IMR-90 (cell line): ENCODE data around the gene FUT1. TPM values are rescaled to one million over a fixed set of nuclear protein-coding genes. Genes with fewer than 3 reads are reported as not detected.

ENCODE experiments used
- ATAC-seq: fragments of 200-7000 bp; cut with Tn5 transposase; 2 replicates; pipeline ENCODE4 v1.9.1; 2020; ENCODE audit warnings: low read depth, mild to moderate bottlenecking, moderate library complexity
- BruUV-seq: library from RNA; stranded (reverse); fragments of 400-500 nt; replicated peaks from 2 replicates; lab custom pipeline; 2021; lab: Mats Ljungman, UMichigan
- CTCF ChIA-PET: fragments of 300-600 bp; formaldehyde crosslinking; extraction: SDS; loops from one replicate; lab custom pipeline; 2021; ENCODE audit warnings: antibody characterized with exemption; lab: Yijun Ruan, JAX
- POLR2A ChIA-PET: fragments of 300-600 bp; sonication (Branson Sonifier 250); formaldehyde crosslinking; loops from one replicate; lab custom pipeline; 2022; ENCODE audit warnings: antibody characterized with exemption; ENCODE audit not compliant: unreplicated experiment; lab: Charles Lee
- DNase-seq: peaks from one replicate; pipeline ENCODE4 v3.0.0; 2013
- H2AFZ ChIP-seq: replicated peaks from 2 replicates; pipeline ENCODE3; 2013; ENCODE audit warnings: low read length, mild to moderate bottlenecking; ENCODE audit not compliant: poor library complexity
- H2AK5ac ChIP-seq: 2 replicates; pipeline ENCODE4 v1.6.1; 2013; ENCODE audit warnings: low read depth, low read length, inconsistent platforms
- H2AK9ac ChIP-seq: replicated peaks from 2 replicates; pipeline ENCODE3; 2013; ENCODE audit warnings: mild to moderate bottlenecking, low read depth, low read length, moderate library complexity; ENCODE audit not compliant: poor library complexity
- H2BK120ac ChIP-seq: 2 replicates; pipeline ENCODE4 v1.6.1; 2013; ENCODE audit warnings: low read depth, low read length, inconsistent platforms
- H2BK15ac ChIP-seq: 3 replicates; pipeline ENCODE4 v1.6.1; 2013; ENCODE audit warnings: low read depth, low read length, inconsistent platforms
- H2BK20ac ChIP-seq: 2 replicates; pipeline ENCODE4 v1.6.1; 2013; ENCODE audit warnings: low read depth, mild to moderate bottlenecking, inconsistent platforms, low read length, moderate library complexity
- H2BK5ac ChIP-seq: 2 replicates; pipeline ENCODE4 v1.6.1; 2013; ENCODE audit warnings: mild to moderate bottlenecking, low read depth, low read length, inconsistent platforms; ENCODE audit not compliant: poor library complexity, severe bottlenecking
- H3K14ac ChIP-seq: replicated peaks from 2 replicates; pipeline ENCODE4 v1.6.1; 2013; ENCODE audit warnings: low read depth, low read length, inconsistent platforms
- H3K18ac ChIP-seq: 2 replicates; pipeline ENCODE4 v1.6.1; 2013; ENCODE audit warnings: low read depth, low read length, control low read depth
- H3K23ac ChIP-seq: 2 replicates; pipeline ENCODE4 v1.6.1; 2013; ENCODE audit warnings: low read depth, low read length, inconsistent platforms
- H3K27ac ChIP-seq: 2 replicates; pipeline ENCODE4 v1.5.1; 2013; ENCODE audit warnings: mild to moderate bottlenecking, control low read depth, low read length; ENCODE audit not compliant: insufficient read depth
- H3K27me3 ChIP-seq: 2 replicates; pipeline ENCODE4 v1.6.1; 2013; ENCODE audit warnings: low read length; ENCODE audit not compliant: control insufficient read depth, insufficient read depth
- H3K36me3 ChIP-seq: 2 replicates; pipeline ENCODE4 v1.6.1; 2013; ENCODE audit warnings: low read length, mixed read lengths; ENCODE audit not compliant: control insufficient read depth, insufficient read depth
- H3K4ac ChIP-seq: 2 replicates; pipeline ENCODE4 v1.6.1; 2013; ENCODE audit warnings: low read depth, low read length, inconsistent platforms
- H3K4me1 ChIP-seq: 2 replicates; pipeline ENCODE4 v1.6.1; 2013; ENCODE audit warnings: low read length, mixed read lengths; ENCODE audit not compliant: control insufficient read depth, insufficient read depth
- H3K4me2 ChIP-seq: 2 replicates; pipeline ENCODE4 v1.6.1; 2013; ENCODE audit warnings: low read depth, mild to moderate bottlenecking, control low read depth, low read length, moderate library complexity
- H3K4me3 ChIP-seq: 2 replicates; pipeline ENCODE4 v1.5.1; 2013; ENCODE audit warnings: low read depth, mild to moderate bottlenecking, control low read depth, low read length, moderate library complexity; ENCODE audit not compliant: insufficient read depth
- H3K56ac ChIP-seq: 2 replicates; pipeline ENCODE4 v1.6.1; 2013; ENCODE audit warnings: low read length, inconsistent platforms; ENCODE audit not compliant: insufficient read depth; ENCODE audit errors: extremely low read depth
- H3K79me1 ChIP-seq, 2 experiments: 2 replicates each; pipeline ENCODE4 v1.6.1; 2013; ENCODE audit warnings: low read length in 2 of 2, inconsistent platforms in 1 of 2, low read depth in 1 of 2
- H3K9ac ChIP-seq: 2 replicates; pipeline ENCODE4 v1.6.1; 2013; ENCODE audit warnings: low read depth, low read length, control low read depth
- H3K9me1 ChIP-seq: 2 replicates; pipeline ENCODE4 v1.6.1; 2013; ENCODE audit warnings: low read length, inconsistent platforms; ENCODE audit not compliant: insufficient read depth
- H3K9me3 ChIP-seq: 2 replicates; pipeline ENCODE4 v1.6.1; 2013; ENCODE audit warnings: low read length; ENCODE audit not compliant: control insufficient read depth, insufficient read depth
- H4K20me1 ChIP-seq: 2 replicates; pipeline ENCODE4 v1.6.1; 2013; ENCODE audit warnings: low read length, inconsistent platforms; ENCODE audit not compliant: insufficient read depth
- H4K5ac ChIP-seq: 2 replicates; pipeline ENCODE4 v1.6.1; 2013; ENCODE audit warnings: mild to moderate bottlenecking, low read depth, low read length, control low read depth
- H4K8ac ChIP-seq, 2 experiments: 2 replicates each; pipeline ENCODE4 v1.6.1; 2013; ENCODE audit warnings: low read depth in 2 of 2, low read length in 2 of 2, control low read depth in 1 of 2, inconsistent platforms in 1 of 2
- H4K91ac ChIP-seq: 2 replicates; pipeline ENCODE4 v1.6.1; 2013; ENCODE audit warnings: low read depth, low read length, inconsistent platforms; ENCODE audit not compliant: insufficient read depth
- FOS ChIP-seq: fragments of 150-350 bp; IDR thresholded peaks from 2 replicates; pipeline ENCODE4 v1.6.1; 2016; ENCODE audit warnings: low read depth, low read length
- MXI1 ChIP-seq: IDR thresholded peaks from 2 replicates; pipeline ENCODE4 v1.6.1; 2012; ENCODE audit warnings: low read depth, mild to moderate bottlenecking, low read length, moderate library complexity, borderline replicate concordance
- POLR2A ChIP-seq: IDR thresholded peaks from 2 replicates; pipeline ENCODE4 v1.6.1; 2012; ENCODE audit warnings: mild to moderate bottlenecking, low read depth, low read length
- RAD21 ChIP-seq: IDR thresholded peaks from 2 replicates; pipeline ENCODE4 v1.6.1; 2012; ENCODE audit warnings: low read length, improper control_type of control experiment
- WGBS, 2 experiments: methylation state at CpG; one replicate each; pipeline versions ENCODE4 v1.1.5 to v1.1.7; 2013; ENCODE audit warnings: missing lambda C conversion rate in 2 of 2; ENCODE audit not compliant: insufficient read length in 1 of 2; ENCODE audit errors: extremely low coverage in 2 of 2; 5-methylcytosine and 5-hydroxymethylcytosine counted together
- dilution Hi-C: fragments of 300-500 bp; cut with HindIII; formaldehyde crosslinking; loops from one replicate; pipeline ENCODE4 v1.14.3; 2018; ENCODE audit warnings: low sequenced_read_pairs; ENCODE audit not compliant: unreplicated experiment
- in situ Hi-C: fragments of 300-500 bp; cut with MboI; formaldehyde crosslinking; loops from 3 replicates; pipeline ENCODE4 v1.14.3; 2019; ENCODE audit warnings: low sequenced_read_pairs, inconsistent platforms, mixed read lengths
- intact Hi-C: fragments of 100-400 bp; cut with micrococcal nuclease; formaldehyde crosslinking; loops from 2 replicates; pipeline ENCODE4 v1.10.0; 2022
- polyA plus RNA-seq, 3 experiments: library from polyadenylated mRNA; depleted of rRNA; stranded (reverse); fragments of >200 nt; gene quantifications; 2 replicates each; pipeline ENCODE4 v1.2.3, GENCODE V29; 2012; ENCODE audit warnings: low replicate concordance in 1 of 3
- total RNA-seq: library from RNA; depleted of rRNA; stranded (reverse); fragments of >200 nt; gene quantifications from 2 replicates; pipeline ENCODE4 v1.2.3, GENCODE V29; 2012

FUT1 gene
- total and polyA plus RNA-seq, 2 of the 4 experiments (the other 2 are of a cell fraction): 0.09 to 0.18 TPM

- Histone ChIP-seq H3K79me1 (no peaks in the 10 kb centered on the region), H2AK9ac (no peak overlapping the region), H3K9ac (no peak overlapping the region), H3K23ac (no peak overlapping the region), H4K5ac (no peak overlapping the region), H3K4me3 (peak overlapping the region; percentile 57; the same call in 1 of the 2 replicates), H2BK20ac (no peak overlapping the region), H4K91ac (no peak overlapping the region), H3K18ac (no peak overlapping the region), H3K36me3 (no peaks in the 10 kb centered on the region), H3K27ac (no peak overlapping the region), H3K27me3 (peaks cover 26% of the 10 kb centered on the region), H3K4me1 (peaks cover 5% of the 10 kb centered on the region), H4K8ac (no peak overlapping the region), H3K14ac (no peak overlapping the region), H3K9me1 (peaks cover 3% of the 10 kb centered on the region), H3K4ac (no peak overlapping the region), H4K20me1 (no peaks in the 10 kb centered on the region), H2BK15ac (no peak overlapping the region), H2BK5ac (no peak overlapping the region), H3K4me2 (no peak overlapping the region; the same call in 1 of the 2 replicates), H2BK120ac (no peak overlapping the region), H3K9me3 (peaks cover 3% of the 10 kb centered on the region), H2AK5ac (no peak overlapping the region), H2AFZ (peak overlapping the region; percentile 88), H3K56ac (no peak overlapping the region)
- CTCF ChIA-PET: interaction anchor here (0.5 kb wide), 1 partner anchor 90 kb away, joined by 3 read pairs; no protein-coding TSS in a partner anchor
- DNase-seq (no peak), ATAC-seq (no peak)
- no TSS peak for BruUV-seq
- TF ChIP-seq RAD21 (no peak), MXI1 (no peak), FOS (no peak), POLR2A (no peak)
- intact Hi-C loops (no loop called here), dilution Hi-C loops (no loop called here), in situ Hi-C loops (no loop called here)
- 4% methylated on average over 10 of the region's 51 CpGs; no CpG with 5 or more reads in 1 of the 2 experiments for WGBS, 2 experiments
- POLR2A ChIA-PET: no interaction called here
These were observed 12.9 kb downstream of the FUT1 start for GRCh38 chr19:48739404-48740163.
